DMS 273 treated with DMSO at 0.1 percent for 48 hours (cell line): Measurements from ENCODE around the gene EPC2.

Source experiments
- DNase-seq: peaks from one replicate; lab custom pipeline; 2025; lab: John Stamatoyannopoulos, UW

EPC2 gene

DNA sequence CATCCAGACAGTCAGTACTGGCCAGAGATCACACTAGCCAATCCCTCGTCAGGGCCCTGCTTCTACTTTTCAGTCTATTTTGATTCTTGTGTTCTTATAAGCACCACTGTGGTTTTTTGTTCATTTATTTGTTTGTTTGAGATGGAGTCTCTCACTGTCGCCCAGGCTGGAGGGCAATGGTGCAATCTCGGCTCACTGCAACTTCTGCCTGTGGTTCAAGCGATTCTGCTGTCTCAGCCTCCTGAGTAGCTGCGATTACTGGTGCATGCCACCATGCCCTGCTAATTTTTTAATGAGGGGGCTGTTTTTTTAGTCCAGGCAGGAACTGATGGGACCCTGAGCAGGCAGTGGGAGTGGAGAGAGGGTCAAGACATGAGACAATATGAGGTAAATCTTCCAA is 165.5 kb downstream of the EPC2 start:
- DNase-seq = no peak

DNA sequence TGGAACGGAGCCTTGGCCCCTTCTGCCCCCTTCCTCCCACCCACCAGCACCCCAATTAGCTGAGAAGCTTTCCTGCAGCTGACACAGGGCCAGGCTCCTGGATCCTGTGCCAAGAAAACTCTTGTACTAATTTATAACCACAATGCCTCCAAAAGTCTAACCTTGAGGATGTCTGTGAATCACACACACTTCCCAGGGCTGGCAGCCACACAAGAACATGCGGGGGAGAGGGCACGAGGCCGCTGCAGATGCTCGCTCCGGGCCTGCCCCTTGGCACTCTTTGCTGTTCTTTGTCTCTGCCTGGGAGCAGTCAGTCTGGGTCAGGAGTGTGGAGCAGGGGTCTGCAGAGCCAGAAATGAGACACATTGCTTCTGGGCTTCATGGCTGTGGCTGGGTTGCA is 167.8 kb downstream of the EPC2 start:
- no peak for DNase-seq

DNA sequence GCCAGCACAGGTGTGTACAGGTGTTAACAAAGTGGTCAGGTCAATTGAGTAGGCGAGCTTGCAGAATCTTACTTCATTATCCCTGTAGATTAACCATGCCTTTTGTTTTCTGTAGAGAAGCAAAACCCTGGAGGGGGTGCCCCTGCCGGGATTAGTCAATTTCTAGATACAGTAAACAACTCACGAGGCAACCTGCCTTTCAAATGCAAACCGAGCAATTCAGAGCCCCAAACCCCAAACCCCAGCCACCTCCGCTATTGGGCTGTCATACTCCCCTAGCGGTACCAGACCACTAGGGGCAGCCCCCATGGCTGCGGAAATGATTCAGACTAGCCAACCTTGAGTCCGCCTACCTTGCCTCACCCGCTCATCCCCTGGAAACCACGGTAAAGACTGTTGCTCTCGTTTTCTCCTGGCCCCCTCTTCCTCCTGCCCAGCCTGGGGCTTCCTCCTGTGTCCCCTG is 169.1 kb downstream of the EPC2 start:
- DNase-seq = no peak

DNA sequence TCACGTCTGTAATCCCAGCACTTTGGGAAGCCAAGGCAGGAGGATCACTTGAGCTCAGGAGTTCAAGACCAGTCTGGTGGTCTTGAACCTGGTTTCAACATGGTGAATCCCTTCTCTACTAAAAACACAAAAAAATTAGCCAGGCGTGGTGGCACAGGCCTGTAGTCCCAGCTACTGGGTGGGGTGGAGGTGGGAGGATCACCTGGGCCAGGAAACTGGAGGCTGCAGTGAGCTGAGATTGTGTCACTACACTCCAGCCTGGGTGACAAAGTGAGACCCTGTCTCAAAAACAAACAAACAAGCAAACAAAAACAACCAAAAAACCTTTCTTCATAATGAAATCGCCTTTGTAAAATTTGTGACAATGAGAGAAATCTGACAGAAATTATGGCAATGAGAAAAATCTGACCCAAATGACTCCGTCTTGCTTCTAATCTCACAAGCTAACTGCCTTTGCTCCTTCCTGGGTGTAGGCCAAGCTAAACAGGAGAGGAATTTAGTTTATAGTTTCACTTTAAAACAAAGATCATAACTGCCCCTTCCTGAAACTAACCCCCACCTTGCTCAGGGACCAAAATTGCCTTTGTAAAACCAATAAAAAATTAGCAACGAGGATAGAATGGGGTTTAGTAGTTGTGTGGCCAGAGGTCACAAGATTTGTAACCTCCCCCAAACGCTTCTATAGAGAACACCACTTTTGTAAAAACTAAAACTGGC is 169.8 kb downstream of the EPC2 start:
- no peak for DNase-seq

DNA sequence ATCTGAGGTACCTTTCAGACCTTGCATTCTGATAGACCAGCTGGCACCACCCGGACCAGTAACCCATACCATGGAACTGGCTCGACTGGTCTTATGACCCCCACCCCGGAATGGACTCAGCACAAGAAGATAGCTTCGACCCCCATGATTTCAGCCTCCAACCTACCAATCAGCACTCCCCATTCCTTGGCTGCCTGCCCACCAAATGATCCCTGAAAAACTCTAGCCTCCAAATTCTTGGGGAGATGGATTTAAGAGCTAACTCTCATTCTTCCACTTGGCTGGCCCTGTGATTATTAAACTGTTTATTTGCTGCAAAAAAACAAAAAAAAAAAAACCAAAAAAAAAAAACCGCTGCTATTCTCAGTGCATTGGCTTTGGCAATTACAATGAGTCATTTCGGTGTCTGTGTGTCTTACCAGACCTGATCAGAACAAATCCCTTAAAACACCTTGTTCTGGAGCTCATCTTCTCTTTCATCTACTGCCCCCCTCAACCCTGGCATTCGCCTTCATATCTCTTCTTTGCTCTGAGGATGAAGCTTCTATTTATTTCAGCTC is 170.4 kb downstream of the EPC2 start:
- DNase-seq = no peak

DNA sequence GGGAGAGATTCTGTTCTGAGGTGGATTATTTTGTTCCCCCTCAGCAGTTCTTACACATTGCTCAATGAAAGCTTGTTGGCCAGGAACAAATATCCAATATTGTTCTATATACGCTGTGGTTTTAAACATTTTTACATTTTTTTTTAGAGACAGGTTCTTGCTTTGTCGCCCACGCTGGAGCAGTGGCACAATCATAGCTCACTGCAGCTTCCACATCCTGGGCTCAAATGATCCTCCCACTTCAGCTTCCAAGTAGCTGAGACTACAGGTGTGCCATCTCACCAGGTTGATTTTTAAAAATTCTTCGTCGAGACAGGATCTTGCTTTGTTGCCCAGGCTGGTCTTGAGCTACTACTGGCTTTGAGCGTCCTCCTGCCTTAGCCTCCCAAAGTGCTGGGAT is 171.6 kb downstream of the EPC2 start:
- no peak for DNase-seq

DNA sequence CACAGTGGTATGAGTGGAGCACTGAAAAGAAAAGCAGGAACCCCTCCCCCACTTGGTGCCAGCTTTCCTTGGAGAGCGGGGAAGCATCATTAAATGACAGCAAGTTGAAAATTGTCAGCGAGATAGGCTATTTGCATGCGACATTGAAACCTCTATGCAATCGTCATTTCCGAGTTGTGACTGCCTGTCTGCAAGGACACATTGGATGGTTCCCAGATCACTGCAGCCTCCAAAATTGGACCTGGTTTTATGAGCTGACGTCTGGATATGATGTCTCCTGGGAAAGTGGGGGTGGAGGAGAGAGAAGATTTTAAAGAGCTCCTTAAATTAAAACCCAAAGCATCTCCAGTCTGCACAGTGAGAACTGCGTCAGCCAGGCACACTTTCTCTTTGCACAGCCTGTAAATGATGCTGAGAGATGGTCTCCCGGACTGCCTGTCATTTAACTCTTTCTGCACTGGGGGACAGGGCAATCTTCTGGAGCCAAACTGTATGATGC is 172.7 kb downstream of the EPC2 start:
- DNase-seq = no peak

DNA sequence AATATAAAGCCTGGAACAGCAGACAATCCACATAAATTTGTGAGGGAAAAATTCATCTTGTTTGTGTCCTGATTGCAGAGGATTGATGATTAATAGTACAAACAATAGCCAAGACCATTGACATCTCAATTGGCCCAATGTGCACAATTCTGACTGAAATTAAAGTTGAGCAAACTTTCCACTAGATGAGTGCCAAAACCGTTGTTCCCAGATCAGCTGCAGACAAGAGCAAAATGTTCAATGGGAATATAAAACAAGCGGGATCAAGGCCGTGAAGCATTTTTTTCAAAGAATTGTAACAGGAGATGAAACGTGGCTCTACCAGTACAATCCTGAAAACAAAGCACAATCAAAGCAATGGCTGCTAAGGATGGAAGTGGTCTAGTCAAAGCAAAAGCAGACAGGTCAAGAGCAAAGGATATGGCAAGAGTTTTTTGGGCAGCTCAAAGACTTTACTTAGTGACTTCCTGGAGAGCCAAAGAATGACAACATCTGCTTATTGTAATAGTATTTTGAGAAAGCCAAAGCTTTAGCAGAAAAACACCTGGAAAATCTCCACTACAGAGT is 174.6 kb downstream of the EPC2 start:
- no peak for DNase-seq

DNA sequence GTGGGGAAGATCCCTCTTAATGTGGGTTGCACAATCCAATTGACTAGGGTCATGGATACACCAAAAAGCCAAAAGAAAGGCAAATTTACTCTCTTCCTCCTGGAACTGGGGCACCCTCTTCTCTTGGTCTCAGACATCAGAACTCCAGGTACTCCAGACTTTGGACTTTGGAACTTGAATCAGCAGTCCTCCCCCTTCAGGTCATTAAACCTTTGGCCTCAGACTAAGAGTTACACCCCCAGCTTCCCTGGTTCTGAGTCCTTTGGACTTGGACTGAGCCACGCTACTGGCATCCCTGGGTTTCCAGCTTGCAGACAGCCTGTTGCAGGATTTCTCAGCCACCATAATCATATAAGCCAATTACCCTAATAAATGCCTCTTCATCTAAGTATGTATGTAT is 179.6 kb downstream of the EPC2 start:
- DNase-seq = no peak

DNA sequence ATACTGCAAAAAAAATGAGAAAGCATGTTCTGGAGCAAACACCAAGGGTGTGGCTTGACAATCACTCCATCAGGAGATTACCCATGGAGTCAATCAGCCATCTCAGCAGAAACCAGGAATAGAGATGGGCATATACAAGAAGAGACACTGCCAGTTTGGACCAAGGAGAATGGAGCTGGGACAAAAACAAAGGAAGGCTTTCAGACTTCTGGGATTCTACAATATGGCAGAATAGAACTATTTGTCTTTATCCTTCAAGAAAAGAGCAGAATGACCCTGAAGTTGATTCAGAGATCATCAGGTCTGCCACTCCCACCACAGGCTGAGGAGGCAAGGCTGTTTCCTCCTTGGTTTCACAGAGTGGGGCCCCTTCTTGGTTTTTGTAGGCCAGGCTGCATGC is 182.2 kb downstream of the EPC2 start:
- DNase-seq = no peak

DNA sequence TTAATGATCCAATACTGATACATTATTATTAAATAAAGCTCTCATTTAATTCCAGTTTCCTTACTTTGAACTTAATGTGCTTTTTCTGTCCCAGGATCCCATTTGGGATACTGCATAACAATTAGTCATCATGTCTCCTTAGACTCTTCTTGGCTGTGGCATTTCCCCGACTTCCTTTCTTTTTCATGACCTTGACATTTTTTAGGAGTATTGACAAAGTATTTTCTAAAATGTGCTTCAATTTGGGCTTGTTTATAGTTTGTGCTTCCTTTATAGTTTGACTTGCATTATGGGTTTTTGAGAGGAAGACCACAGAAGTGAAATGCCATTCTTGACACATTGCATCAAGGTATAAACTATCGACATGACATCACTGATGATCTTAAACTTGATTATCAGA is 184.4 kb downstream of the EPC2 start:
- no peak for DNase-seq

DNA sequence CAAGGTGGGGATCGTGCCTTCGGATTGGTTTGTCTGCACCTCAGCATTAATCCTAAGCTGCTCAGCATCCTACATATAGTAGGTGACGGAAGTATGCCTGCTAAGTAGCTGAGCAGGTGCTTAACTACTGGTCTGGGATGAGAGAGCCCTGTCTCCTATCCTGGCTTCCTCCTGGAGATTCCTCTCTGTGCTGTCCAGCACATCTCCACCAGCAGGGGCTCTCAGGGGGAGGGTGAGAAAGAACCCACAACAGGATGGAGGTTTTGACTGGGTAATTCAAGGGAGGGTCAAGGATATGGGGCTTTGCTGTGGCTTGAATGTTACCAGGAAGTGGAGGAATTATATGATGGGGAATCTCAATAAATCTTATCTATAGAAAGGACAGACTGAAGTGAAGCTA is 185.1 kb downstream of the EPC2 start:
- no peak for DNase-seq

DNA sequence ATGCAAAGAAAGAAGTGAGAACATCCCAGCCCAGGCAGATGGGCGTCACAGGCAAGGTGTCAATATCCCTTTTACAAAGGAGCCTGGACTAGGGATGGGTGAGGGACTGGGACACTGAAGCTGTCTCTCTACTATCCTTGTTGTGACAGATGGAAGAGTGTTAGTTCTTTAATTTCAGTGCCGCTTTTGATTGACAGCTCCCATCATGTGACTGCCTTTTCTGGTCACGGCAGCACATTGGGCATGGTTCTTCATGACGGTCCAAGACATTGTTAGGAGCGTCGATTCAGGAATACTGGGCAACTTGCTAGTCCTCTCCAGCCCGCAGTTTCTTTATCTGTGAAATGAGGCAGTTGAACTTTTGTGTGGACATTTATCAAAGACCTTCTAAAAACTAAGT is 188.1 kb downstream of the EPC2 start:
- DNase-seq = no peak
